GM21515 (cell line): Measurements from ENCODE around the gene MINAR1.

ENCODE experiments used
- ATAC-seq: cut with Tn5 transposase; IDR thresholded peaks from one replicate; pipeline ENCODE4 v1.9.1; 2021; ENCODE audit not compliant: unreplicated experiment

MINAR1 gene

GRCh38 chr15:79459666-79460065 is 27.5 kb downstream of the MINAR1 start:
- ATAC-seq, result no peak

- ATAC-seq, result no peak
Observed at GRCh38 chr15:79463043-79463780, 31.1 kb downstream of the MINAR1 start.

GRCh38 chr15:79463781-79464270 is 31.7 kb downstream of the MINAR1 start:
- ATAC-seq, result no peak

- no peak for ATAC-seq
Observed at GRCh38 chr15:79466488-79466887, 34.4 kb downstream of the MINAR1 start.

GRCh38 chr15:79467865-79468586 is 35.9 kb downstream of the MINAR1 start:
- ATAC-seq, result no peak

- no peak for ATAC-seq
Observed at GRCh38 chr15:79472446-79472845, 40.3 kb downstream of the MINAR1 start.

GRCh38 chr15:79474252-79474651 is 42.1 kb downstream of the MINAR1 start:
- no peak for ATAC-seq

GRCh38 chr15:79475306-79475705 is 43.2 kb downstream of the MINAR1 start:
- no peak for ATAC-seq

- no peak for ATAC-seq
Observed at GRCh38 chr15:79478108-79478507, 46.0 kb downstream of the MINAR1 start.

GRCh38 chr15:79479616-79480015 is 47.5 kb downstream of the MINAR1 start:
- ATAC-seq, result no peak

GRCh38 chr15:79481793-79482192 is 49.7 kb downstream of the MINAR1 start:
- ATAC-seq, result no peak
